Tibial nerve (tissue), 4 donors: ENCODE data around the gene MGMT.

Experiments
- CTCF ChIP-seq, 5 experiments: fragments of 200-600 bp in 3 of 5; fragments of 450-650 bp in 2 of 5; sonication (generic) in 3 of 5; IDR thresholded peaks; one replicate each; pipeline ENCODE4 v1.5.1; 2016 to 2019; ENCODE audit warnings: antibody characterized with exemption in 5 of 5, mild to moderate bottlenecking in 3 of 5, moderate library complexity in 2 of 5
- EP300 ChIP-seq, 2 donors: sonication (generic); formaldehyde crosslinking; IDR thresholded peaks; one replicate each; pipeline ENCODE4 v1.6.1; 2017; ENCODE audit warnings: antibody characterized with exemption in 2 of 2, mild to moderate bottlenecking in 1 of 2

- no peak for TF ChIP-seq CTCF (IDR thresholded peaks at IDR 0.05)
- TF ChIP-seq EP300 (IDR thresholded peaks at IDR 0.05), result no peak
These were observed 313.2 kb downstream of the MGMT start for GRCh38 chr10:129780198-129780597.
